Melanocyte of skin (primary cell): Measurements from ENCODE around the gene IL2RA. TPM values are rescaled to one million over a fixed set of nuclear protein-coding genes. Genes with fewer than 3 reads are reported as not detected.

ENCODE experiments used
- small RNA-seq, 2 donors: library from RNA; depleted of rRNA; stranded (forward); fragments of <200 nt; gene quantifications; one replicate each; pipeline ENCODE3, GENCODE V24; 2012
- total RNA-seq, 2 donors: library from RNA; depleted of rRNA; stranded (reverse); fragments of >200 nt; gene quantifications; 2 replicates each; pipeline ENCODE4 v1.2.3, GENCODE V29; 2012

Gene IL2RA
- not detected for total RNA-seq

GRCh38 chr10:6062101-6062771 lies at the start of gene IL2RA:
Gene IL2RA (minus strand): TSS chr10:6062367. CDS start chr10:6062151, 216 bp downstream.

GRCh38 chr10:6088721-6089333 lies 26.7 kb upstream of the IL2RA start, which contains the start of gene RBM17:
Gene RBM17 (plus strand): TSS chr10:6089034. CDS start chr10:6097066, 8,032 bp downstream.

GRCh38 chr10:5977471-5978229 lies 84.5 kb downstream of the IL2RA start, which contains the start of gene IL15RA:
Gene IL15RA (minus strand): TSS chr10:5977543. CDS start chr10:5977492, 51 bp downstream.

Small RNAs within 50 kb of the gene (small RNA-seq; reads per million reads assigned to genes)
- gene RF00397: 0 reads per million in 2 donors

Other genes starting within 250 kb of the IL2RA start
- 100 to 1,000 TPM; 338 to 573 TPM for gene GDI2, start 248.9 kb downstream of the IL2RA start, total RNA-seq
- 10 to 100 TPM in 1 of 2 donors, 1 to 10 TPM in 1; 8.9 to 11.3 TPM for gene ANKRD16, start 172.5 kb downstream of the IL2RA start, total RNA-seq
- 10 to 100 TPM; 69.5 to 96.2 TPM for gene FBH1, start 172.1 kb downstream of the IL2RA start, total RNA-seq
- gene IL15RA, start 84.8 kb downstream of the IL2RA start, total RNA-seq: under 1 TPM; under 0.01 to 1.00 TPM
- 10 to 100 TPM; 24.1 to 37.0 TPM for gene RBM17, start 26.7 kb upstream of the IL2RA start, total RNA-seq
- gene PFKFB3, start 140.6 kb upstream of the IL2RA start, total RNA-seq: 10 to 100 TPM; 23.1 to 31.3 TPM